IMR-90 (cell line): ENCODE results near the gene CHTF8.

ENCODE experiments used
- BHLHE40 ChIP-seq: fragments of 150-350 bp; IDR thresholded peaks from 2 replicates; pipeline ENCODE4 v1.6.1; 2016; ENCODE audit warnings: mild to moderate bottlenecking, low read depth, low read length
- CEBPB ChIP-seq: IDR thresholded peaks from 2 replicates; pipeline ENCODE4 v1.6.1; 2012; ENCODE audit warnings: low read depth, low read length, improper control_type of control experiment
- CHD1 ChIP-seq: IDR thresholded peaks from 2 replicates; pipeline ENCODE4 v1.6.1; 2012; ENCODE audit warnings: low read depth, low read length, improper control_type of control experiment
- CTCF ChIP-seq: conservative IDR thresholded peaks from 2 replicates; pipeline ENCODE4 v1.5.1; 2012; ENCODE audit warnings: mild to moderate bottlenecking, low read depth, low read length, improper control_type of control experiment
- MAFK ChIP-seq: IDR thresholded peaks from 2 replicates; pipeline ENCODE4 v1.6.1; 2012; ENCODE audit warnings: low read depth, low read length, improper control_type of control experiment
- MXI1 ChIP-seq: IDR thresholded peaks from 2 replicates; pipeline ENCODE4 v1.6.1; 2012; ENCODE audit warnings: low read depth, mild to moderate bottlenecking, low read length, moderate library complexity, borderline replicate concordance
- NFE2L2 ChIP-seq: fragments of 150-350 bp; IDR thresholded peaks from 2 replicates; pipeline ENCODE4 v1.6.1; 2016; ENCODE audit warnings: low read depth, mild to moderate bottlenecking, low read length
- POLR2A ChIP-seq: IDR thresholded peaks from 2 replicates; pipeline ENCODE4 v1.6.1; 2012; ENCODE audit warnings: mild to moderate bottlenecking, low read depth, low read length
- RAD21 ChIP-seq: IDR thresholded peaks from 2 replicates; pipeline ENCODE4 v1.6.1; 2012; ENCODE audit warnings: low read length, improper control_type of control experiment
- RFX5 ChIP-seq: IDR thresholded peaks from 2 replicates; pipeline ENCODE4 v1.8.0; 2012; ENCODE audit warnings: low read depth, mild to moderate bottlenecking, low read length, moderate library complexity
- SMC3 ChIP-seq: fragments of 150-350 bp; IDR thresholded peaks from 2 replicates; pipeline ENCODE4 v1.6.1; 2016; ENCODE audit warnings: low read depth, mild to moderate bottlenecking, antibody characterized with exemption, low read length, moderate library complexity
- USF2 ChIP-seq: fragments of 150-350 bp; IDR thresholded peaks from 2 replicates; pipeline ENCODE4 v1.6.1; 2017; ENCODE audit warnings: mild to moderate bottlenecking, antibody characterized with exemption, low read length, low read depth
- TF ChIP-seq, protein P1 (sequence below): fragments of 150-350 bp; IDR thresholded peaks from 2 replicates; pipeline ENCODE4 v1.6.1; 2016; ENCODE audit warnings: low read depth, mild to moderate bottlenecking, low read length, moderate library complexity, borderline replicate concordance

GRCh38 chr16:69095193-69095592, 37.2 kb downstream of the CHTF8 start:
- TF ChIP-seq MAFK: no peak
- TF ChIP-seq MXI1: no peak
- no peak for TF ChIP-seq CTCF
- no peak for TF ChIP-seq CEBPB
- TF ChIP-seq CHD1: no peak
- TF ChIP-seq RFX5: no peak
- no peak for TF ChIP-seq POLR2A
- TF ChIP-seq RAD21: no peak
- TF ChIP-seq USF2: no peak
- no peak for TF ChIP-seq NFE2L2
- TF ChIP-seq SMC3: no peak
- TF ChIP-seq, protein P1, sequence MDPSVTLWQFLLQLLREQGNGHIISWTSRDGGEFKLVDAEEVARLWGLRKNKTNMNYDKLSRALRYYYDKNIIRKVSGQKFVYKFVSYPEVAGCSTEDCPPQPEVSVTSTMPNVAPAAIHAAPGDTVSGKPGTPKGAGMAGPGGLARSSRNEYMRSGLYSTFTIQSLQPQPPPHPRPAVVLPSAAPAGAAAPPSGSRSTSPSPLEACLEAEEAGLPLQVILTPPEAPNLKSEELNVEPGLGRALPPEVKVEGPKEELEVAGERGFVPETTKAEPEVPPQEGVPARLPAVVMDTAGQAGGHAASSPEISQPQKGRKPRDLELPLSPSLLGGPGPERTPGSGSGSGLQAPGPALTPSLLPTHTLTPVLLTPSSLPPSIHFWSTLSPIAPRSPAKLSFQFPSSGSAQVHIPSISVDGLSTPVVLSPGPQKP: no peak
- no peak for TF ChIP-seq BHLHE40
